NOMO-1 treated with dmso at 0.1 percent for 144 hours (cell line): Measurements from ENCODE around the gene PPM1M.
A peak's percentile ranks its signal among the peaks of the same experiment; 100 is the strongest.
"Not testable (repeated sequence)": the region's sequence is repeated elsewhere in the genome, so short reads cannot be mapped to it uniquely, and the experiment has no call there.

Source experiments
- DNase-seq: peaks from one replicate; lab custom pipeline; 2025; ENCODE audit not compliant: unreplicated experiment; lab: John Stamatoyannopoulos, UW

PPM1M gene

GRCh38 chr3:52277071-52277964 is 31.8 kb downstream of the PPM1M start:
- peak; percentile 44 for DNase-seq

DNA sequence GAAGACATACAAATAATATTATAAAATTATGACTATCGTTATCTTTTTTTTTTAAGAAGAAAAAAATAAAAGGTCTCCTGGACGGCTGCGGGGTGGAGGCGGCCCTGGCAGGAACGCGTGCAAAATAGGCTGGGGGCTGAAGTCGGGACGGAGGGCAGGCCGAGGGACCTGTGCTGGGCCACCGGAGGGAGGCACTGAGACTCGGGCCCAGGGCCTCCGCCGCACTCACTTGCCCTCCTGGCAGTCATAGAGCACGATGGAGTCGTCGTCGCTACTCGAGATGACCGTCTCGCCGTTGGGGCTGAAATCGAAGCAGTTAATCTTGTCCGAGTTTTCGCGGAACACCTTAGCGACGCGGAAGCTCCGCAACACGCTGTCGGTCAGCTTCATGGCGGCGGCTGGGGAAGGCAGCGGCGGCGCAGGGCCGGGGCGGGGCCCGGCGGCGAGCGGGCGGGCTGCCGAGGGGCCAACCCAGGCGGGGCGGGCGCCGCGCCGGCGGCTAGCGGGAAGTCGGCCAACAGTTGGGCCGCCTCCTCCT is 32.5 kb downstream of the PPM1M start:
- DNase-seq: peak; percentile 43

- peak; percentile 91 for DNase-seq
These were observed 33.0 kb downstream of the PPM1M start, which contains the start of gene WDR82 for GRCh38 chr3:52278510-52279069. WDR82 (minus strand) TSS chr3:52278649; CDS start chr3:52278361, 288 bp downstream.

GRCh38 chr3:52279596-52279995 is 34.0 kb downstream of the PPM1M start:
- DNase-seq: no peak

- no peak for DNase-seq
These were observed 34.5 kb downstream of the PPM1M start for GRCh38 chr3:52280050-52280461.

GRCh38 chr3:52281981-52282801 is 36.6 kb downstream of the PPM1M start:
- DNase-seq: no peak

- DNase-seq: no peak
These were observed 37.7 kb downstream of the PPM1M start for GRCh38 chr3:52283306-52283705.

GRCh38 chr3:52284051-52284450 is 38.5 kb downstream of the PPM1M start:
- not testable (repeated sequence) for DNase-seq

- no peak for DNase-seq
These were observed 41.2 kb downstream of the PPM1M start for GRCh38 chr3:52286777-52287110.

GRCh38 chr3:52288674-52289073 is 43.1 kb downstream of the PPM1M start:
- DNase-seq: no peak

DNA sequence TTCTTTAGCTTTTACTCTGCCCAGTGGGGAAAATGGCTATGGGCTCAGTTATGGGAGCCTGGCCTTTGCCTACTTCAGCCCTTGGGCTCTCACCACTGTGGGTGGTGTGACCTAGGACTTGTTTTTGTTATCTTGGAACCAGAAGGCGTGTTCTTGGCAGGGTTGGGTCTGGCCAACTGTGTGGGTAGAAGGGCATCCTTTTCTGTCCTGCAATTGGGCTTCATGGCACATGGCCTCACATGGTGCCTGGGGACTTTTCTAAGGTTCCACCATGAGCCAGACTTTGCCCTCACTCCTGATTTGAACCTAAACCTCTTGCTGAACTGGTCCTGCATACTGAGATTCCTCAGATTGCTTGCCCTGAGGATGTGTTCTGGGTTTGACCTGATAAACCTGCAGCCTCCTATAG is 43.8 kb downstream of the PPM1M start:
- DNase-seq: no peak

GRCh38 chr3:52289747-52290595 is 44.4 kb downstream of the PPM1M start:
- no peak for DNase-seq

DNA sequence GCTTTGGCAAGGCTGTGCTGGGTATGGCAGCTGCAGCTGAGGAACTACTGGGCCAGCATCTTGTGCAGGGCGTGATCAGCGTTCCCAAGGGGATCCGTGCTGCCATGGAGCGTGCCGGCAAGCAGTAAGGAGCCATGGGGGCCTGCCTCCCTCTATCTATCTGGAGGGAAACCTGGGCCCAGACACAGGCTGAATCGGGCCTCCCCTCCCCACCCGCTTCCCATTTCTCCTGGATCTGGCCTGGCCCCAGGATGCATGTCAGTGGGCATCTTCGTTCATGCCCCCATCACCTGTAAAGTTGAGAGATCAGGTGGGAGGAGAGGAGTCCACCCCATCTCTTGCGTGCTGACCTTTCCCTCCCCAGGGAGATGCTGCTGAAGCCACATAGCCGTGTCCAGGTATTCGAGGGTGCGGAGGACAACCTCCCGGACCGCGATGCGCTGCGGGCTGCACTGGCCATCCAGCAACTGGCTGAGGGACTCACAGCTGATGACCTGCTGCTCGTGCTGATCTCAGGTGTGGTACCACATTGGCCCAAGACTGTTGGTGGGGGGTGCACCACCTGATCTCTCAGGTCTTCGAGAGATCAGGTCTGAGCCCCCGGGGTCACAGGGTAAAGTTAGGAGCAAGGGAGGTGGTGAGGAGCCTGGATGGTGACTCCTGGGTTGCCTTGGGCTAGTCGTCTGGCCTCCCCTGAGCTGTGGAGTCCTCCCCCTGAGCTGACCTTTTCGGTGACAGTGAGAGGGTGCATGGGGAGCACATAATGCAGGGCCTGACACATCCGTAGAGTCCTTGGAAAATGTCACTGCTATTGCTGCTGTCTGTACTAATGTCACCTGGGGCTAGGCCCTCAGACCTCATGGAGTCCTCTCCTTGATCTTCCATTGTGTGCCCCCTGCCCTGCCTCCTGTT is 45.3 kb downstream of the PPM1M start:
- DNase-seq: no peak

DNA sequence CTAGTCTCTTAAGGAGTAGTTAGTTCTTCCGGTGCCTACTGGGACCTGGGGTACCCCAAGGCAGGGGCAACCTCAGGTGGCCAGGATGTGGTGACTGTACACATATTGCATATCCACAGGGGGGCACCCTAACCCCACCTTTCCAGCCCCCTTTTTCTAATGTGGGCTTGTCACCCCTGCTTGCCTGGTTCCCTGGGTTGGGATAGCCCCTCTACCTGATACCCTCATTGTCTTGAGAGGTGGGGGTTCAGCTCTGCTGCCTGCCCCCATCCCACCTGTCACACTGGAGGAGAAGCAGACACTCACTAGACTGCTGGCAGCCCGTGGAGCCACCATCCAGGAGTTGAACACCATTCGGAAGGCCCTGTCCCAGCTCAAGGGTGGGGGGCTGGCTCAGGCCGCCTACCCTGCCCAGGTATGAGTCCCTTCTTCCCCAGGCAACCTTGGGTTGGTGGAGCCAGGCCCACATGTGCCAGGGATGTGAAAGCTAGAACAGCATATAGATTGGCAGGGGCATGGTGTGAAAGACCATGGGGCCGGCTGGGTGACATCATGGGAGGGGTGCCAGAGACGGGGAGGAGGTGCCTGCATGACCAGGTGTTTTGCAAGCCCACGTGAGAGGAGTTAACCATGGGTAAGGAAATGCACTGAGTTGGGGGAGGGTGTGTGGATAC is 46.1 kb downstream of the PPM1M start:
- DNase-seq: no peak

- no peak for DNase-seq
These were observed 46.9 kb downstream of the PPM1M start for GRCh38 chr3:52292247-52293065.

GRCh38 chr3:52293491-52294319 is 48.1 kb downstream of the PPM1M start:
- DNase-seq: no peak
